Testis (tissue), 3 donors: ENCODE data around the gene TP53I11. TPM values are rescaled to one million over a fixed set of nuclear protein-coding genes. Genes with fewer than 3 reads are reported as not detected.
A peak's percentile ranks its signal among the peaks of the same experiment; 100 is the strongest.

Experiments
- DNase-seq: peaks from one replicate; pipeline ENCODE4 v3.0.0-alpha.2; 2019
- H3K27ac ChIP-seq, 2 donors: fragments of 200-600 bp; sonication (generic); one replicate each; pipeline ENCODE4 v1.5.1; 2019
- H3K27me3 ChIP-seq: fragments of 200-600 bp; sonication (generic); one replicate; pipeline ENCODE4 v1.5.1; 2019
- H3K36me3 ChIP-seq: fragments of 200-600 bp; sonication (generic); one replicate; pipeline ENCODE4 v1.5.1; 2017; ENCODE audit warnings: low read depth; ENCODE audit errors: missing control alignments
- H3K4me1 ChIP-seq: fragments of 200-600 bp; sonication (generic); one replicate; pipeline ENCODE4 v1.5.1; 2019
- H3K4me3 ChIP-seq, 2 donors: fragments of 200-600 bp; sonication (generic); one replicate each; pipeline ENCODE4 v1.5.1; 2017 to 2019
- H3K9me3 ChIP-seq: fragments of 200-600 bp; sonication (generic); one replicate; pipeline ENCODE4 v1.5.1; 2017
- CTCF ChIP-seq, 3 experiments: fragments of 450-650 bp in 2 of 3; fragments of 200-600 bp in 1 of 3; sonication (generic) in 1 of 3; IDR thresholded peaks; one replicate each; pipeline ENCODE4 v1.5.1; 2016 to 2019; ENCODE audit warnings: antibody characterized with exemption in 3 of 3, mild to moderate bottlenecking in 2 of 3, moderate library complexity in 1 of 3
- POLR2A ChIP-seq: fragments of 450-650 bp; IDR thresholded peaks from one replicate; pipeline ENCODE4 v1.6.1; 2017; ENCODE audit warnings: antibody characterized with exemption, mild to moderate bottlenecking, moderate library complexity
- WGBS, 2 donors: methylation state at CpG; one replicate each; pipeline ENCODE4 v1.1.5; 2018; 5-methylcytosine and 5-hydroxymethylcytosine counted together
- intact Hi-C: fragments of 100-400 bp; cut with DNase I; formaldehyde crosslinking; loops from one replicate; pipeline ENCODE4 v1.15.1; 2023; ENCODE audit warnings: low total_unique reads
- polyA plus RNA-seq: library from polyadenylated mRNA; stranded (reverse); fragments of 350-450 nt; fragmentation: Illumina TruSeq; extraction: RNeasy Lipid Tissue Mini Kit (QIAGEN cat#74804); gene quantifications from one replicate; pipeline ENCODE4 v1.2.3, GENCODE V29; 2014; ENCODE audit warnings: low read depth, low replicate concordance; ENCODE audit not compliant: insufficient read depth
- total RNA-seq, 2 donors: library from RNA; depleted of rRNA; stranded (reverse); fragments of >200 nt; gene quantifications; one replicate each; pipeline ENCODE4 v1.2.3, GENCODE V29; 2016

TP53I11 gene
- total and polyA plus RNA-seq, 3 donors from 2014 or later: 19.9 to 29.7 (median 28.7) TPM

GRCh38 chr11:44972746-44973435, 22.2 kb upstream of the TP53I11 start:
- no peaks in the 10 kb centered on the region for H3K27me3 ChIP-seq
- WGBS, 2 donors: 83 to 88% methylated on average over 16 to 19 of the region's 19 CpGs
- intact Hi-C loops: no loop called here
- H3K4me3 ChIP-seq: no peak overlapping the region
- TF ChIP-seq POLR2A (no peak), CTCF (IDR thresholded peaks at IDR 0.05) (no peak)
- H3K4me1 ChIP-seq: no peaks in the 10 kb centered on the region
- no peaks in the 10 kb centered on the region for H3K36me3 ChIP-seq
- no peak for DNase-seq
- H3K9me3 ChIP-seq: no peaks in the 10 kb centered on the region
- no peak overlapping the region for H3K27ac ChIP-seq

DNA sequence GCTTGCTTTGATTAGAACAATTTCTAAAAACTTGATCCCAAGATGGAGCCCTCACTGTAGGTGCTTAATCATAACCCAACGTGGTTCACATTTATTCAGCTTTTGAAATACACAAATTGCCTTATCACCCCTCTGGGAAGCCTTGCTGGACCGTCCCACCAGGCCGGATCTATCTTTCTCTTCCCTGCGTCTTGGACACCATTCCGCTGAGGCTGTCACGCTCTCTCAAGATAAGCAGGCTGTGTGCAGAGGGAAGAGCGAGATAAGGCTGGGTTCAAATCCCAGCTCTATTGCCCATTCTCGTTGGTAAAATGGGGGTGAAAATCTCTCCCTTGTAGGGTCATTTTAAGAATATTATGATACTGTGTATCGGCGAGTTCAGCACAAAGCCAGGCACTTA, 20.5 kb upstream of the TP53I11 start:
- 71 to 80% methylated on average over 10 of the region's 10 CpGs for whole genome bisulfite sequencing, 2 donors
- TF ChIP-seq POLR2A (no peak), CTCF (IDR thresholded peaks at IDR 0.05) (no peak)
- peak overlapping the region in 1 of 2 donors; percentile 1 for H3K4me3 ChIP-seq

DNA sequence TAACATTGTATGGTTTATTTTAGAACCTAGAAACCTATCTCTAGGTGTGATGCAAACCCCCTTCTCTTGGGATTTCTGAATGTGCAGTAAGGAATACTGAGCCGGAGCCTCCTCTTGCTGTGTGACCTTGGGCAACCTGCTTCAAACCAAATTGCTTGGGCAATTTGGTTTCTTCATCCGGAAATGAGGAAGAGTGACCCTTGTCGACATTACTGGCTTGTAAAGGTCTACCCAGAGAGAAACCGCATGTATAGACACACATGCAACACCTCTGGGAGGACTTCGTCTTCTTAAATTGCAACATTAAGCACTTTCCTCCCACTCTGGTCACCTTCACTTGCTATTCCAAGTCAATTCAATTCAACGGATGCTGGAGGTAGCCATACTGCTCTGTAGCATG, 19.6 kb upstream of the TP53I11 start:
- DNase-seq: no peak
- intact Hi-C loops: no loop called here
- 63 to 71% methylated on average over 6 of the region's 6 CpGs for WGBS, 2 donors

More for the DNA sequence above, 20.5 kb upstream of the TP53I11 start:
- intact Hi-C loops: no loop called here
- no peak for DNase-seq
- H3K9me3 ChIP-seq: no peaks in the 10 kb centered on the region
- no peaks in the 10 kb centered on the region for H3K27me3 ChIP-seq
- no peaks in the 10 kb centered on the region for H3K36me3 ChIP-seq
- no peaks in the 10 kb centered on the region for H3K4me1 ChIP-seq
- H3K27ac ChIP-seq: no peak overlapping the region

DNA sequence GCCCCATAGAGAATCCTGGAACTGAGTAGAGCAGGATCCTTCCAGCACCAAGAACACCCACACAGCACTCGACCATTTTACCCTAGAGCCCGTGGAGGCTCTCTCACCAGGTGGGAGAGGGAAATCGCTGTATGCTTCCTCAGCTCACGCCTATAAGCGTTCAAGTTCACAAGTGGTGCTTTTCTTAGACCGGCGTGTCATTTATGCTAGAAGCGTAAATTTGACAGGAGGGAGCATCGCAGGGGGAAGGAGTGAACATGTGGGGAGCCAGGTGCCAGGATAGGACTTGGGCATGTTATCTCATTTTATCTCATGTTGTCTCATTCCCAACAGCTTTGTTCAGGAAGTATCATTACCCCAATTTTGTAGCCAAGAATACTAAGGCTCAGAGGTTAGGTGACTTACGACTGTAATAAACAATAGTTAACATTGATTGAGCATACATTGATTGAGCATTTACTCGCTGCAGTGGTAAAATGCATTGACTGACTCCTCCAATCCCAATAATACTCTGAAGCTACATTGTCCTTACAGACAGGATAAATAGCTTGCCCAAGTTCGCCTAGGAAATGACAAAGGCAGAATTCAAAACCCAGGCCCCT, 19.1 kb upstream of the TP53I11 start:
- no peaks in the 10 kb centered on the region for H3K4me1 ChIP-seq
- H3K27me3 ChIP-seq: no peaks in the 10 kb centered on the region
- H3K4me3 ChIP-seq: no peak overlapping the region
- DNase-seq: no peak
- no peak overlapping the region for H3K27ac ChIP-seq
- 93 to 96% methylated on average over 12 of the region's 12 CpGs for WGBS, 2 donors
- H3K9me3 ChIP-seq: no peaks in the 10 kb centered on the region
- intact Hi-C loops: no loop called here
- no peak for TF ChIP-seq CTCF (IDR thresholded peaks at IDR 0.05)
- no peak for TF ChIP-seq POLR2A
- H3K36me3 ChIP-seq: no peaks in the 10 kb centered on the region

More for the DNA sequence above, 19.6 kb upstream of the TP53I11 start:
- no peak overlapping the region for H3K27ac ChIP-seq
- H3K27me3 ChIP-seq: no peaks in the 10 kb centered on the region
- H3K4me3 ChIP-seq: peak overlapping the region in 1 of 2 donors; percentile 1
- H3K4me1 ChIP-seq: no peaks in the 10 kb centered on the region
- no peak for TF ChIP-seq POLR2A
- TF ChIP-seq CTCF (IDR thresholded peaks at IDR 0.05): no peak
- no peaks in the 10 kb centered on the region for H3K36me3 ChIP-seq
- no peaks in the 10 kb centered on the region for H3K9me3 ChIP-seq

DNA sequence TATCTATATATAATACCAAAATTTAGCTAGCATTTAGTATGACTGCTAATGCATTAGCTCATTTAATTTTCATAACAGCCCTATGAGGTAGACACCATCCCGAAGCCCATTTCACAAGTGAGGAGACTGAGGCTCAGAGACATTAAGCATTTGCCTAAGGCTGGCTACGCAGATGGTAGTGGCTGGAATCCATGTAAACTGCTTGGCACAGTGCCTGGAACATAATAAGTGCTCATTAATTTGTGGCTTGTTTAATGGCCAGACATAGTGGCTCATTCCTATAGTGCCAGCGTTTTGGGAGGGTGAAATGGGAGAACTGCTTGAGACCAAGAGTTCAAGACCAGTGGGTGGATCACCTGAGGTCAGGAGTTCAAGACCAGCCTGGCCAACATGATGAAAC, 17.8 kb upstream of the TP53I11 start:
- WGBS, 2 donors: 83 to 84% methylated on average over 3 of the region's 3 CpGs
- TF ChIP-seq POLR2A: no peak
- no peaks in the 10 kb centered on the region for H3K9me3 ChIP-seq
- H3K27ac ChIP-seq: no peak overlapping the region
- no peaks in the 10 kb centered on the region for H3K4me1 ChIP-seq
- no peaks in the 10 kb centered on the region for H3K27me3 ChIP-seq
- no peaks in the 10 kb centered on the region for H3K36me3 ChIP-seq
- H3K4me3 ChIP-seq: no peak overlapping the region
- no peak for DNase-seq
- intact Hi-C loops: no loop called here
